ENCODE data around the gene BRME1.
"Not testable (repeated sequence)": the region's sequence is repeated elsewhere in the genome, so short reads cannot be mapped to it uniquely, and the experiment has no call there.

BRME1 gene

DNA sequence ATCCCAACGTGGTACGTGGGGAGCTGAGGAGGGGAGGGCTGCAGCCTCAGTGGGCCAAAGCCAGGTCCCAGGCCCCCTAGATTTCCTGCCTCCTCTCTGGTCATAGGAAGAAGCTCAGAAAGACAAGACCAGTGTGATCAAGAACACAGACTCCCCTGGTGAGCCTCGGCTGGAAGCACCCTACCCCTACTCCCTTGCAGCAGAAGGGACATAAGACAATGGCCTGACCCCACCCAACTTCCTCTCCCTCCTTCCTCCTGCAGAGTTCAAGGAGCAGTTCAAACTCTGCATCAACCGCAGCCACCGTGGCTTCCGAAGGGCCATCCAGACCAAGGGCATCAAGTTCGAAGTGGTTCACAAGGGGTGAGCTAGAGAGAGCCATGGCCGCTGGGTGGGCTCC, 20.8 kb upstream of the BRME1 start:
- no peak for DNase-seq (ENCODE audit: low spot score)

DNA sequence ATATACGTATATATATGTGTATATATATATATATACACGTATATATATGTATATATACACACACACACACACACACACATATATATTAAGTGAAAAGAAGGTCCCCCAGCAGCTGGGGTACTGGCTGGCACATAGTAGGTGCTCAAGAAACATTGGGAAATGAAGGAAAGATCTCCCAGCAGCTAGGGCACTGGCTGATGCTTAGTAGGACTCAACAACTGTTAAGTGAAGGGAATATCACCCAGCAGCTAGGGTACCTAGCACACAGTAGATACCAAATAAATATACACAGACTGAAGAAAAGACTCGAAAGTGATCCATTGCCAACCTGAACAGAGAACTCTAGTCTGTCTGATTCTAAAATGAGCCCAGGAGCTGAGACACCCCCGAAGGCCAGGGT, 20.1 kb upstream of the BRME1 start:
- DNase-seq (ENCODE audit: low spot score): no peak

DNA sequence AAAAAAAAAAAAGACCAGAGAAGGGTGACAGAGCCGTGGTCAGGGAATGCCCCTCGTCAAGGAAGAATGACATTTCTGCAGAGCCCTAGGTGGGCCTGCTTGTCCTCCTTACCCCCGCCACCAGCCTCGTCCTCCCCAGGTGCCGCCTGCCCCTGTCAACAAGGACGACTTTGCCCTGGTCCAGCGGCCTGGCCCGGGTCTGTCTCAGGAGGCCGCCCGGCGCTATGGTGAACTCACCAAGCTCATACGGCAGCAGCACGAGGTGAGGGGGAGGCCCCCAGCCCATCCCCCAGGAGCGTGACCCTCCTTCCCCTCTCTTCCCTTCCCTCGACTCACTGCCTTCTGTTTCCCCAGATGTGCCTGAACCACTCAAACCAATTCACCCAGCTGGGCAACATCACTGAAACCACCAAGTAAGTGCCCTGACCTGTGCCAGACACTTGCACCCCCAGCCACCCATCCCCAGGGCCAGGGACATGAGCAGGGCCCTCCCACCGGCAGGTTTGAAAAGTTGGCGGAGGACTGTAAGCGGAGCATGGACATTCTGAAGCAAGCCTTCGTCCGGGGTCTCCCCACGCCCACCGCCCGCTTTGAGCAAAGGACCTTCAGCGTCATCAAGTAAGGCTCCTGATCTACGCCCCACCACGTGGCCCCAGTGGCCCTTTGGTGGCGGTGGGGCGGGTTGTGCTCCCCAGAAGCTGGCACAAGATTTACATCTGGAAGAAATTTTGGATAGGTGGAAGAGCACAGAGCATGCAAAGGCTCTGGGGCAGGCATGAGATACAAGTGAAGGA, 17.5 kb upstream of the BRME1 start:
- DNase-seq (ENCODE audit: low spot score): no peak

DNA sequence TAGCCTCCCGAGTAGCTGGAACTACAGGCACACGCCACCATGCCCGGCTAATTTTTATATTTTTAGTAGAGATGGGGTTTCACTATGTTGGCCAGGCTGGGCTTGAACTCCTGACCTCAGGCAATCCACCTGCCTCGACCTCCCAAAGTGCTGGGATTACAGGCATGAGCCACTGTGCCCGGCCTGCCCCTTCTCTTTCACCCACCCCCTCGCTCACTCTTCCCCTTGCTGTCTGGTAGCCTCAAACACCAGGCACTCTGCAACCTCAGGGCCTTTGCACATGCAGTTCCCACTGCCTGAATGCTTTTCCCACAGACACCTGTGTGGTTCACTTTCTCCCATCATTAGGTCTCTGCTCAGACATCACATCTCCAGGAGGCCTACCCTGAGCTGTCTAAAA, 16.2 kb upstream of the BRME1 start:
- not testable (repeated sequence) for DNase-seq (ENCODE audit: low spot score)

DNA sequence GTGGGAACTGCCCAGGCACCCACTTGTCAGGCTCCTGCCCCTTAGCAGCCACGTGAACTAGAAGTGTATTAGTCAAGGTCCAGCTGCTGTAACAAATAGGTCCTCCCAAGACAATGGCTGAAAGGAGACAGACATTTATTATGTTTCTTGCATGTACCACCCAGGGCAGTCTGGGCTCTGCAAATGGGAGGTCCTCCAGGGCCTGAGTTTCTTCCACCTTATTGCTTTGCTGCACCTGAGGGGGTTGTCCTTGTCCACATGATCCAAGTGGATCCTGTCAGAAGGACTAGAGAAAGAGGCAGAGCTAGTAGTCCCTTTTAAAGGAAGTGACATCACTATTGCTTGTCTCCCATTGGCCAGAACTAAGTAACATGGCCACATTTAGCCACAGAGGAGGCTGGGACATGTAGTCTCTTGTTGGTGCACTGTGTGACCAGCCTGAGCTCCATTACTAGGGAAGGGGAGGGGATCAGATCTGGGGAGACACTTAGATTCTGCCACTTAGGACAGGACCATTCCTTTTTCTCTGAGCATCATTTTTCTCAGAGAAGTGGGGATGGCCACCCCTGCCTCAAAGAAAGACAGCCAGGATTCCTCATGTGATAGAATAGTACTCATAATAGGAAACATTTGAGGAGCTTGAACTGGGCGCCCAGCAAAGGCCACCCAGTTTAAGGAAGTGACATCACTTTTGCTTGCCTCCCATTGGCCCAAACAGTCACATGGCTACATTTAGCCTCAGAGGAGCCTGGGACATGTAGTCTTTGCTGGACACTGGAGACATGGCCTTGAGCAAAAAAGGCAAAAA, 15.2 kb upstream of the BRME1 start:
- DNase-seq (ENCODE audit: low spot score): peak; percentile 59

DNA sequence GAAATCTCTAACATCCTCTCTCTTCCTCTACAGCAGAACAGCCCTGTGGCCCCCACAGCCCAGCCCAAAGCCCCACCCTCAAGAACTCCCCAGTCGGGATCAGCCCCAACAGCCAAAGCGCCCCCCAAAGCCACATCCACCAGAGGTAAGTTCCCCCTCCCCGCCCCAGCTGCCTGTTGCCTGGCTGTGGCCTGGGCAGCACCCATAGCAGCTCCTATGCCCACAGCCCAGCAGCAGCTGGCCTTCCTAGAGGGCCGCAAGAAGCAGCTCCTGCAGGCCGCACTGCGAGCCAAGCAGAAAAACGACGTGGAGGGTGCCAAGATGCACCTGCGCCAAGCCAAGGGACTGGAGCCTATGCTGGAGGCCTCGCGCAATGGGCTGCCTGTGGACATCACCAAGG, 14.6 kb upstream of the BRME1 start:
- DNase-seq (ENCODE audit: low spot score): no peak

DNA sequence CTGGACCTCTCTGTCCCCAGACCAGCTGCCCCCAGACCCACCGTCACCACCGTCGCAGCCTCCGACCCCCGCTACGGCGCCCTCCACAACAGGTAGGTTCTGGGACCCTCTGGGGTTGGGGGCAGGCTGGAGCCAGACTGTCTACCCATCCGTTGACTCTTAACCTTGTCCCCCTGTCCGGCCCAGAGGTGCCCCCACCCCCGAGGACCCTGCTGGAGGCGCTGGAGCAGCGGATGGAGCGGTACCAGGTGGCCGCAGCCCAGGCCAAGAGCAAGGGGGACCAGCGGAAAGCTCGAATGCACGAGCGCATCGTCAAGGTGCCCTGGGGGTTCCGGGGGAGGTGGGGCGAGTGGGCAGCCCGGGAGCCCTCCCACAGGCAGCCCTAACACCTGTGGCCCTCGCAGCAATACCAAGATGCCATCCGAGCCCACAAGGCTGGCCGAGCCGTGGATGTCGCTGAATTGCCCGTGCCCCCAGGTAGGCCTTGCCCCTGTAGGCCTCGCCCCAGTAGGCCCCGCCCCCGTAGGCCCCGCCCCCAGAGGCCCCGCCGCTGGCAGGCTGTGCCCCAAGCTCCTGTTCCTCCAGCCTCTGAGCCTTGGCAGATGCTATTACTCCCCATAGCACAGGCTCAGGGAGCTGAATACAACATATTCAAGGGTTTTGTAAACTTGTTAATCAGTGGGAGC, 13.0 kb upstream of the BRME1 start:
- DNase-seq (ENCODE audit: low spot score): no peak

DNA sequence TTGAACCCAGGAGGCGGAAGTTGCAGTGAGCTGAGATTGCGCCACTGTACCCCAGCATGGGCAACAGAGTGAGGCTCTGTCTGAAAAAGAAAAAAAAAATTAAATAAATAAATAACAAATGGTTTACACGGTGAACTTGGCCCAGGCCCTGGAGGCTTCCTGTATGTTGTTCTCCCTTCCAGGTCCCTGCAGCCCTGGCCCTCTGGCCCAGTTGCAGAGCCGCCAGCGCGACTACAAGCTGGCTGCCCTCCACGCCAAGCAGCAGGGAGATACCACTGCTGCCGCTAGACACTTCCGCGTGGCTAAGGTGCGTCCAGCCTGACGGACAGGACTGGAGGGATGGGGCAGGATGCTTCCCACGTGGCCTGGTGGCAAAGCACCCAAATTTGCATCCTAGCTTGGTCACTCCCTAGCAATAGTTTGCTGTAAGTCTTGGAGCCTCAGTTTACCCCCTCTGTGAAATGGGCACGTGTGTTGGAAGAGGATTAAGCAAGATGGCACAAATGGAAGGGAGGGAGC, 12.0 kb upstream of the BRME1 start:
- no peak for DNase-seq (ENCODE audit: low spot score)

DNA sequence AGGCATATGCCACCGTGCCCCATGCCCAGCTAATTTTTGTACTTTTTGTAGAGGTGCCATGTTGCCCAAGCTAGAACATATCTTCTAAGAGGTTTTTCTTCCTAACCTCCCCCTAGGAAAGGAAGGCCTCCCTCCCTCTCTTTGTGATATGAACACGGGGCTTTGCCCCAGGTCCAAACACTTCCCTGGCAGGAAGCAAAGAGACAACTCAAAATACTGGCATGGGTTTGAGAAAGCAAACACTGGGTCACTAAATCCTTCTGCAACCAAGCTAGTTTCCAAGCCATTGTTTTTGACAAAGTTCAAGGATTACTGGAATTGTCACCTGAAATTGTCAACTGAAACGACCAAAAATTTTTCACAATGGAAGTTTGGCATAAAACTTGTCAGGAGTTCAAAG, 8.9 kb upstream of the BRME1 start:
- no peak for DNase-seq (ENCODE audit: low spot score)

DNA sequence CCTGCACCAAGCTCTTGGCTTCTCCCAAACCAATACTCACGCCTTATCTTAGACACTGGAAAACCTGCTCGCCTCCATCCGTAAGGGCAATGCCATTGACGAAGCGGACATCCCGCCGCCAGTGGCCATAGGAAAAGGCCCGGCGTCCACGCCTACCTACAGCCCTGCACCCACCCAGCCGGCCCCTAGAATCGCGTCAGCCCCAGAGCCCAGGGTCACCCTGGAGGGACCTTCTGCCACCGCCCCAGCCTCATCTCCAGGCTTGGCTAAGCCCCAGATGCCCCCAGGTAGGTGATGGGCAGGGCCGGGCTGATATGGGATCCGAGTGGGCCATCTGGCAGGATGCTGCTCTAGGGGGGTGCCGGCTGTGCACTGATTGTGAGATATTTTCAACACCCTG, 7.4 kb upstream of the BRME1 start:
- DNase-seq (ENCODE audit: low spot score): no peak

DNA sequence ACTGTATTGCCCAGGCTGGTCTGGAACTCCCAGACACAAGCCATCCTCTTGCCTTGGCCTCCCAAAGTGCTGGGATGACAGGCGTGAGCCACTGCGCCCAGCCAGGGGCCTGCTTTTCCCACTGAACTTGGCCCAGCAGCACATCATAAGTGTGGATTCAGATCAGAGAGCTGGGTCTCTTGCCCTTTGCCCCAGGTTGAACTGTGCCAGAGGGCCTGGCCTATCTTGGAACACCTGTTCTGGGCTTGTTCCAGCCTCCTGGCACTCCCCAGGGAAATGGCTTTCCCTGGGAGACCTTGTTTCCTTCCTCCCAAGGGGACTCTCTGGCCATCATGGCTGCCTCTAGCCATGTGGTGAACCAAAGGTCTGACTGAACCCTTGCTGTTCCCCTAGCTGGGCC, 3.5 kb upstream of the BRME1 start:
- DNase-seq (ENCODE audit: low spot score): no peak

DNA sequence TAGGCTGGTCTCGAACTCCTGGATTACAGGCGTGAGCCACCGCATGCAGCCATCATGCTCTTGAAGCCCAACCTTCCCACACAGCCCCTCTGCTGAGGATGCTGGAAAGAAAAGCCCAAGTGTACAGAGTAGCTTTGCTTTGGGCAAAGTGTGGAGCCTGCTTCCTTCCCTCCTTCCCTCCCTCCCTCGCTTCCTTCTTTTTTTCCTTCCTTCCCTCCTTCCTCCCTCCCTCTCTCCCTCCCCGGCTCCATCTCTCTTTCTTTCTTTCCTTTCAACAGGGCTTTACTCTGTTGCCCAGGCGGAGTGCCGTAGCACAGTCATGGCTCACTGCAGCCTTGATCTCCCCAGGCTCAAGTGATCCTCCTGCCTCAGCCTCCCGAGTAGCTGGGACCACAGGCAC, 2.8 kb upstream of the BRME1 start:
- DNase-seq (ENCODE audit: low spot score): no peak

DNA sequence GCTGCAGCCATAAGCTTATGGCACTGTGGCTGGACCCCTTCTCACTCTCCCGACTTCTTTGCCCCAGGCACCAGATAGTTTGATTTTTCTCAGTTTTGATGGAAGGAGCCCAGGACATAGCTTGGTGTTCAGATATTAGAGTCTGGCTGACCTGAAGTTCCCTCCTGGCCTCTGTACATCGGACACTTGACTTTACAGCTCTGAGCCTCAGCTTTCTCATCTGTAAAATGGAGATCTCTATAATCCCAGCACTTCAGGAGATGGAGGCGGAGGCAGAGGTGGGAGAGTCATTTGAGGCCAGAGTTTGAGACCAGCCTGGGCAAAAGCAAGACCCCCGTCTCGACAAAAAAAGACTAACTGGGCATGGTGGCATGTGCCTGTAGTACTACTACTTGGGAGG, 993 bp upstream of the BRME1 start:
- DNase-seq (ENCODE audit: low spot score): no peak

DNA sequence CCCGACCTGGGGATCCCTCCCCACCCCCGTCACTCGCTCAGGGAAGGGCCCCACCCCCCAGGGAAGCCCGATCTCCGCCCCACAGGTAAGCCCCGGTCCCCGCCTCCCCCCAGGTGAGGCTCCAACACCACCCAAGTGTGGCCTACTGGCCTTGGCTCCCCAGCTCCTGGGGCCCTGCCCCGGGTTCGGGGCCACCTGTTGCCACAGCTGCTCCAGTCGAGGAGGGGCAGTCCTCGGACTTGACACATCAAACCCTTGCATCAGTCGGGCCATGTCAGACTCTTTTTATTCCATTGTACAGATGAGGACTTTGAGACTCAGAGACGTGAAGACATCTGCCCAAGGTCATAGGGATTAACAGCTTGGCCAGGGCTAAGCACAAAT, 596 bp upstream of the BRME1 start:
- no peak for DNase-seq (ENCODE audit: low spot score)

DNA sequence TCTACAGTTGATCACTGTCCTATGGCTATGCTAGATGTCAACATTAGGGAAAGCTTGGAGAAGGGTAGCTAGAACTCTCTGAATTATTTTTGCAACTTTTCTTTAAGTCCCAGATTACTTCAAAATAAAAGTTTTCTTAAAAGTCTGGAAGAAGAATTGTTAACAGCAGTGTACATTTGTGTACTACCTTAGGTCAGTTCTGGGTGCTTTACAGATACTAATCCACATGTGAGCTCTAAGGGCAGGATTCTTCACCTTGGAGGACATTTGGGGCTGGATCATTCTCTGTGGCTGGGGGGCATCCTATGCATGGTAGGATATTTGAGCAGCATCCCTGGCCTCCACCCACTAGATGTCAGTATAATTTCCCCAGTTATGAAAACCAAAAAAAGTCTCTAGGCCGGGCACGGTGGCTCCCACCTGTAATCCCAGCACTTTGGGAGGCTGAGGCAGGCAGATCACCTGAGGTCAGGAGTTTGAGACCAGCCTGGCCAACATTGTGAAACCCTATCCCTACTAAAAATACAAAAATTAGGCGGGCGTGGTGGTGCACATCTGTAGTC, 2.8 kb downstream of the BRME1 start:
- DNase-seq (ENCODE audit: low spot score): no peak

DNA sequence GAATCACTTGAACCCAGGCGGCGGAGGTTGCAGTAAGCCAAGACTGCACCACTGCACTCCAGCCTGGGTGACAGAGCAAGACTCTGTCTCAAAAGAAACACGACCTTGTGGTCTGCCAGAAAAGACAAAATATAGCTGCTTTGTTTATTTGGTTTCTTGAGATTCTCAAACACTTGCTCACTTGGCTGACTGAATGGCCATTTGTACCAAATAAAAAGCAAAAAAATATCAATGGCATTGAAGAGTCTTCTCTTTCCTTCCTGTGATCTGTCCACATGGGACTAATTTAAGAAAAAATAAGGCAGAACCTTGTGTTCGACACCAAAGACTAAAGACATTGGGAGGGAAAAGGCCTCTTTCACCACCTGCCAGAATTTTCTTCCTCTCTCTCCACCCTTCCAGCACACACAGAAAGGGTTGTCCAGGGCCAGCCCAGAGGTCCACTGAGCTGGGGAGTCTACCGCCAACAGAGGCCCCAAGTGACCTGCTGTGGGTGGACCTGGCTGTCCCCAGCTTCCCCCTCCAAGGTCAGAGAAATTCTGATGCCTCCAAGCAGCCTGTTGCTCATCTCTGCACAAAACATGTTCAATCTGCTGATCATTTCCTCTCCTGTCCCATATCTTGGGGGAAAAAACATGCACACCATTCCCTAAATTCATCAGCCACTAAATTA, 5.9 kb downstream of the BRME1 start:
- no peak for DNase-seq (ENCODE audit: low spot score)

DNA sequence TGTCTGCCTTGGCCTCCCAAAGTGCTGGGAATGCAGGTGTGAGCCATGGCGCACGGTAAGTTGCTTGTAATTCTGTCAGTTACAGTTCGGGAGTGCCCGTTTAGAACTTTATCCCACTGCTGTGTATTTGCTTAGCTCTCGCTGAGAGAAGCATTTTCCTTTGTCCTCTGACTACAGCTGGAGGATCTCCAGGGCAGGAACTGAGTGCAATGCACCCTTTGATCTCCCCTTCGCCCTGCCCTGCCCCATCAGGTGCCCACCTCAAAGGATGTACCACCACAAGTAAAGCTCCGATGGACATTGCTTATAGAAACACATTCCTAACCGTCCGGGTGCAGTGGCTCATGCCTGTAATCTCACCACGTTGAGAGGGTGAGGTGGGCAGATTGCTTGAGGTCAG, 6.5 kb downstream of the BRME1 start:
- no peak for DNase-seq (ENCODE audit: low spot score)

DNA sequence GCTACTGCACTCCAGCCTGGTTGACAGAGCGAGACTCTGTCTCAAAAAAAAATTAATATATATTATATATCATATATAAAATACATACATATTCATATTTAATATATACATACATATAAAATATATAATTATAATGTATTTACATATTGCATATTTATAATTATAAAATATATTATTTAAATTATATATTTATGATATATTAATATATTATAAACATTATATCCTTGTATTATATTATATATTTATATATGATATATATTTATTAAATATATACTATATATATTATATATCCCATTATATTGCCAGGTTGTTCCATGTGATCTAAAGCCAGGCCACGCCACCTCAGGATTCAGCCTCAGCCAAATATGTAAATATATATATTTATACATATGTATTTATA, 9.7 kb downstream of the BRME1 start:
- no peak for DNase-seq (ENCODE audit: low spot score)

DNA sequence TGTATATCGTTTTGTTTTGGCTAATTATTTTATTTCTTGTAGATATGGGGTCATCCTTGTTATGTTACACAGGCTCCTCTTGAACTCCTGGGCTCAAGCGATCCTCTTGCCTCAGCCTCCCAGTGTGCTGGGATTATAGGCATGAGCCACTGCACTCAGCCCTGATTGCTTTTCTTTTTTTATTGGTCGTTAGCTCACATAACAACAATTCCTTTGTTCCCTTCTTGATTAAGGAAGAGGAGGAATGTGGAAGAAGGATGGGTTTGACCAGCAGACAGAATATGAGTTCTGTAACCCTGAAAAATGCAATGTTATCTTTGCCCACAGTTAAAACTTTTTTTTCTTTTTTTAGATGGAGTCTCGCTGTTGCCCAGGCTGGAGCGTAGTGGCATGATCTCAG, 11.4 kb downstream of the BRME1 start:
- no peak for DNase-seq (ENCODE audit: low spot score)

DNA sequence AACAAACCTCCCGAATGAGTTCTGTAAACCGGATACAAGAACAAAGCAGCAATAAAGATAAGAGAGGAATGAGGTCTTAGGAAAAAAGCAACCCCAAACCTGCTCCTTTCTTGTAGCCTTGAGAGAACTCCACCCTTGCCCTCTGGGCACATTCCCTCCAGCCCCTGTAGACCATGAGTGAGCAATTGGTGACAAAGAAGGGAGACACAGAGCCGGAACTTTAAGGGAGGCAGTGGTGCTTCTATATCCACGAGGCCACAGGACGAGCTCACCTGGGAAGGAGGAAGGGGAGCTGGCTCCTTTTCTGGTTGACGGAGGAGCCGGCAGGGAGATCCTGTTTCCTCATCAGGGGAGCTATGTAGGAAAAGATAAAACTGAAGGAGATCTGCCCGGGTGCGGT, 13.0 kb downstream of the BRME1 start:
- no peak for DNase-seq (ENCODE audit: low spot score)

DNA sequence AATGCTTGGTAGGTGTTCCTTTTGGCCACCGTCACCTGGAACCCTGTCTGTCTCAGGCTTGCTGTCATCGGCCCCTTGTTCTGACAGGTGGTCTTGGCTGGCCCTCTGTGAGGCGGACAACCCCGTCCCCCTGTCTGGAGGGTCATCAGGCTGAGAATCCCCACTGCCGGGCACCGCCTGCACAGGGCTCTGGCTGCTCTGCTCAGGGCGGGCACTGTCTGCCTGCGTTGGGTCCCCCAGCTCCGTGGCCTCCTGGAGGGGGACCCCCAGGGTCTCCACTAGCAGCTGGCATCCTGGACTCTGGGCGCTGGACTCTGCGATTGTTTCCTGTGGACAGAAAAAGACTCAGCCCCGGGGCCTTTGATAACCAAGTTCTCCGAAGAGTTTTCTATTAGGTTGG, 15.8 kb downstream of the BRME1 start:
- no peak for DNase-seq (ENCODE audit: low spot score)

DNA sequence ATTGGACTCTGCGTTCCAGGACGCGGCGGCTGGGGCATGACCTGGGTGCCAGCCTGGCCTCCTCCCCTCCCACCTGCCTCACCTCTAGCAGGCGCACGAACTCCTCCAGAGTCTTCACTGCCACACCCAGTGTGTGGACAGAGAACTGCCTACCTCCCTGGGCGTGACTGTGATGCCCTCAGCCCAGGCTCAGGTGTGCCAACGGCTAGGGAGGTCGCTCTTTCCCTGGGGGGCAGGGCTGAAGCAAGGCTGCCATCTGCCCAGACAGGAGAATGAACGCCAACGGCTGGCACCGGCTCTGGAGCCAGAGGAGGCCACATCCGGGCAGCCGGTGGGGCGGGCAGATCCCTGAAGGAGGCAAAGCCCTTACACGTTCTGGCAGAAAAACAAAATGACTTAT, 17.6 kb downstream of the BRME1 start:
- DNase-seq (ENCODE audit: low spot score): no peak

Measured in SK-N-DZ (cell line).